H9 (cell line): ENCODE results near the gene RASGEF1C. TPM values are rescaled to one million over a fixed set of nuclear protein-coding genes. Genes with fewer than 3 reads are reported as not detected.

ENCODE experiments used
- DNase-seq: peaks from one replicate; pipeline ENCODE4 v3.0.0-alpha.2; 2017
- H2AFZ ChIP-seq: one replicate; pipeline ENCODE4 v1.6.1; 2013; ENCODE audit warnings: mild to moderate bottlenecking, low read length, control low read depth, moderate library complexity
- H2AK5ac ChIP-seq: 2 replicates; pipeline ENCODE4 v1.6.1; 2013; ENCODE audit warnings: low read length, control low read depth, mixed read lengths; ENCODE audit not compliant: insufficient read length
- H2BK120ac ChIP-seq: one replicate; pipeline ENCODE4 v1.6.1; 2013; ENCODE audit warnings: low read depth, mild to moderate bottlenecking, low read length, control low read depth, inconsistent platforms; ENCODE audit not compliant: poor library complexity, severe bottlenecking
- H2BK12ac ChIP-seq: 2 replicates; pipeline ENCODE4 v1.6.1; 2013; ENCODE audit warnings: low read length, control low read depth, mixed read lengths, low read depth; ENCODE audit not compliant: insufficient read length
- H2BK15ac ChIP-seq: 2 replicates; pipeline ENCODE4 v1.6.1; 2013; ENCODE audit warnings: low read depth, low read length, control low read depth
- H2BK20ac ChIP-seq: one replicate; pipeline ENCODE4 v1.6.1; 2013; ENCODE audit warnings: low read depth, mild to moderate bottlenecking, low read length, control low read depth, inconsistent platforms; ENCODE audit not compliant: poor library complexity, severe bottlenecking
- H2BK5ac ChIP-seq: 2 replicates; pipeline ENCODE4 v1.6.1; 2013; ENCODE audit warnings: low read length, control low read depth, mixed read lengths; ENCODE audit not compliant: insufficient read length
- H3K14ac ChIP-seq: 2 replicates; pipeline ENCODE4 v1.6.1; 2013; ENCODE audit warnings: low read length, control low read depth; ENCODE audit not compliant: insufficient read depth
- H3K18ac ChIP-seq: 2 replicates; pipeline ENCODE4 v1.6.1; 2013; ENCODE audit warnings: low read depth, mild to moderate bottlenecking, mixed read lengths, low read length, control low read depth; ENCODE audit not compliant: insufficient read length
- H3K23ac ChIP-seq: 2 replicates; pipeline ENCODE4 v1.6.1; 2013; ENCODE audit warnings: low read length, control low read depth, mixed read lengths, low read depth; ENCODE audit not compliant: insufficient read length
- H3K23me2 ChIP-seq: 2 replicates; pipeline ENCODE4 v1.6.1; 2013; ENCODE audit warnings: low read depth, mild to moderate bottlenecking, mixed read lengths, low read length, control low read depth; ENCODE audit not compliant: insufficient read length, poor library complexity, severe bottlenecking
- H3K27ac ChIP-seq: 2 replicates; pipeline ENCODE4 v1.5.1; 2013; ENCODE audit warnings: low read length, control low read depth, mixed read lengths, low read depth; ENCODE audit not compliant: insufficient read length
- H3K27me3 ChIP-seq: 2 replicates; pipeline ENCODE4 v1.6.1; 2013; ENCODE audit warnings: low read length, control low read depth, inconsistent platforms; ENCODE audit not compliant: insufficient read depth
- H3K4ac ChIP-seq: 2 replicates; pipeline ENCODE4 v1.6.1; 2013; ENCODE audit warnings: low read depth, mild to moderate bottlenecking, control low read depth, inconsistent platforms, low read length, moderate library complexity
- H3K4me1 ChIP-seq: 2 replicates; pipeline ENCODE4 v1.6.1; 2013; ENCODE audit warnings: low read length, control low read depth, inconsistent platforms; ENCODE audit not compliant: insufficient read depth
- H3K4me2 ChIP-seq: 2 replicates; pipeline ENCODE4 v1.6.1; 2013; ENCODE audit warnings: low read length, control low read depth, mixed read lengths; ENCODE audit not compliant: insufficient read length, insufficient read depth
- H3K56ac ChIP-seq: 2 replicates; pipeline ENCODE4 v1.6.1; 2013; ENCODE audit warnings: low read depth, mild to moderate bottlenecking, mixed read lengths, low read length, control low read depth; ENCODE audit not compliant: insufficient read length
- H3K79me1 ChIP-seq: 2 replicates; pipeline ENCODE4 v1.6.1; 2013; ENCODE audit warnings: low read depth, mild to moderate bottlenecking, moderate library complexity, low read length, control low read depth, inconsistent platforms; ENCODE audit not compliant: insufficient read depth, poor library complexity, severe bottlenecking
- H3K79me2 ChIP-seq: 2 replicates; pipeline ENCODE4 v1.6.1; 2013; ENCODE audit warnings: low read length, control low read depth, inconsistent platforms; ENCODE audit not compliant: insufficient read depth
- H3K9ac ChIP-seq: 2 replicates; pipeline ENCODE4 v1.6.1; 2013; ENCODE audit warnings: low read length, control low read depth, mixed read lengths; ENCODE audit not compliant: insufficient read length; ENCODE audit errors: extremely low read depth
- H3K9me3 ChIP-seq: one replicate; pipeline ENCODE4 v1.6.1; 2013; ENCODE audit warnings: low read depth, low read length, inconsistent platforms; ENCODE audit not compliant: control insufficient read depth
- H3T11ph ChIP-seq: one replicate; pipeline ENCODE4 v1.6.1; 2013; ENCODE audit warnings: mild to moderate bottlenecking, low read length, control low read depth, inconsistent platforms
- H4K20me1 ChIP-seq: one replicate; pipeline ENCODE4 v1.6.1; 2013; ENCODE audit not compliant: control insufficient read depth, insufficient read length, insufficient read depth
- H4K5ac ChIP-seq: 2 replicates; pipeline ENCODE4 v1.6.1; 2013; ENCODE audit warnings: low read depth, mild to moderate bottlenecking, mixed read lengths, low read length, control low read depth; ENCODE audit not compliant: insufficient read length
- H4K8ac ChIP-seq: replicated peaks from 2 replicates; pipeline ENCODE4 v1.6.1; 2013; ENCODE audit warnings: low read length, control low read depth, mixed read lengths, low read depth; ENCODE audit not compliant: insufficient read length
- H4K91ac ChIP-seq: 2 replicates; pipeline ENCODE4 v1.6.1; 2013; ENCODE audit warnings: low read depth, mild to moderate bottlenecking, moderate library complexity, mixed read lengths, low read length, control low read depth; ENCODE audit not compliant: insufficient read length
- H3K27ac Mint-ChIP-seq, 3 experiments: 2 replicates in 2 of 3; 3 replicates in 1 of 3; pipeline ENCODE4 v1.8.0; 2020 to 2021; ENCODE audit warnings: mixed read lengths in 3 of 3, mild to moderate bottlenecking in 1 of 3, moderate library complexity in 1 of 3
- H3K27me3 Mint-ChIP-seq: 2 replicates; pipeline ENCODE4 v1.8.0; 2021; ENCODE audit warnings: low read depth, mild to moderate bottlenecking, moderate library complexity, mixed read lengths
- H3K36me3 Mint-ChIP-seq, 3 experiments: 2 replicates in 2 of 3; 3 replicates in 1 of 3; pipeline ENCODE4 v1.8.0; 2020 to 2021; ENCODE audit warnings: low read depth in 3 of 3, mixed read lengths in 3 of 3; ENCODE audit not compliant: insufficient read depth in 1 of 3
- H3K4me1 Mint-ChIP-seq, 2 experiments: 2 replicates each; pipeline ENCODE4 v1.8.0; 2020; ENCODE audit warnings: mixed read lengths in 2 of 2
- H3K4me3 Mint-ChIP-seq, 2 experiments: 2 replicates in 1 of 2; 3 replicates in 1 of 2; pipeline ENCODE4 v1.8.0; 2020 to 2021; ENCODE audit warnings: mild to moderate bottlenecking in 2 of 2, mixed read lengths in 2 of 2, moderate library complexity in 1 of 2
- H3K9me3 Mint-ChIP-seq, 2 experiments: 2 replicates in 1 of 2; 3 replicates in 1 of 2; pipeline ENCODE4 v1.8.0; 2020; ENCODE audit warnings: mild to moderate bottlenecking in 2 of 2, mixed read lengths in 2 of 2, moderate library complexity in 1 of 2
- WGBS: extraction: QIAGEN DNeasy Blood & Tissue Kit; methylation state at CpG from one replicate; pipeline ENCODE4 v1.1.7; 2013; ENCODE audit warnings: missing lambda C conversion rate, low lambda C conversion rate, mixed read lengths; ENCODE audit not compliant: insufficient read length; ENCODE audit errors: extremely low coverage; 5-methylcytosine and 5-hydroxymethylcytosine counted together
- total RNA-seq: library from RNA; stranded (reverse); gene quantifications from 2 replicates; pipeline ENCODE4 v1.2.1, GENCODE V29; 2021
- TF ChIP-seq, protein P1 (sequence below): fragments of 200-600 bp; sonication (generic); conservative IDR thresholded peaks from 3 replicates; pipeline ENCODE4 v1.8.0; 2021; ENCODE audit warnings: antibody characterized with exemption, mild to moderate bottlenecking

The RASGEF1C gene
- total RNA-seq, 1 experiment from 2014 or later, result 0.83 TPM

GRCh38 chr5:180107005-180107404 is 102.0 kb downstream of the RASGEF1C start:
- H2BK15ac ChIP-seq, result no peak overlapping the region
- no peaks in the 10 kb centered on the region for H3K9me3 ChIP-seq
- no peak overlapping the region for H3K4ac ChIP-seq
- no peak overlapping the region for H2AK5ac ChIP-seq
- H4K8ac ChIP-seq, result no peak overlapping the region
- no peak overlapping the region for H3K56ac ChIP-seq
- no CpG with 5 or more reads among the region's 1 CpG for WGBS
- TF ChIP-seq, protein P1, sequence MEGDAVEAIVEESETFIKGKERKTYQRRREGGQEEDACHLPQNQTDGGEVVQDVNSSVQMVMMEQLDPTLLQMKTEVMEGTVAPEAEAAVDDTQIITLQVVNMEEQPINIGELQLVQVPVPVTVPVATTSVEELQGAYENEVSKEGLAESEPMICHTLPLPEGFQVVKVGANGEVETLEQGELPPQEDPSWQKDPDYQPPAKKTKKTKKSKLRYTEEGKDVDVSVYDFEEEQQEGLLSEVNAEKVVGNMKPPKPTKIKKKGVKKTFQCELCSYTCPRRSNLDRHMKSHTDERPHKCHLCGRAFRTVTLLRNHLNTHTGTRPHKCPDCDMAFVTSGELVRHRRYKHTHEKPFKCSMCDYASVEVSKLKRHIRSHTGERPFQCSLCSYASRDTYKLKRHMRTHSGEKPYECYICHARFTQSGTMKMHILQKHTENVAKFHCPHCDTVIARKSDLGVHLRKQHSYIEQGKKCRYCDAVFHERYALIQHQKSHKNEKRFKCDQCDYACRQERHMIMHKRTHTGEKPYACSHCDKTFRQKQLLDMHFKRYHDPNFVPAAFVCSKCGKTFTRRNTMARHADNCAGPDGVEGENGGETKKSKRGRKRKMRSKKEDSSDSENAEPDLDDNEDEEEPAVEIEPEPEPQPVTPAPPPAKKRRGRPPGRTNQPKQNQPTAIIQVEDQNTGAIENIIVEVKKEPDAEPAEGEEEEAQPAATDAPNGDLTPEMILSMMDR, result no peak
- peaks cover 13 to 19% (median 15%) of the 10 kb centered on the region in 3 experiments for H3K36me3 Mint-ChIP-seq
- H4K20me1 ChIP-seq, result no peaks in the 10 kb centered on the region
- H3K27me3 Mint-ChIP-seq, result peaks cover 3% of the 10 kb centered on the region; the same call in 1 of the 2 replicates
- no peak overlapping the region for H3K18ac ChIP-seq
- H4K5ac ChIP-seq, result no peak overlapping the region
- H3K79me1 ChIP-seq, result no peaks in the 10 kb centered on the region
- no peak overlapping the region for H3K23ac ChIP-seq
- no peak overlapping the region for H3T11ph ChIP-seq
- no peak overlapping the region for H3K27ac ChIP-seq
- DNase-seq, result no peak
- H3K79me2 ChIP-seq, result no peaks in the 10 kb centered on the region
- no peak overlapping the region for H3K27ac Mint-ChIP-seq
- H2BK5ac ChIP-seq, result no peak overlapping the region
- no peak overlapping the region for H2BK12ac ChIP-seq
- no peak overlapping the region for H3K14ac ChIP-seq
- no peaks in the 10 kb centered on the region for H3K4me1 ChIP-seq
- no peak overlapping the region for H2BK20ac ChIP-seq
- H4K91ac ChIP-seq, result no peak overlapping the region
- no peak overlapping the region for H3K9ac ChIP-seq
- H2AFZ ChIP-seq, result no peak overlapping the region
- no peaks in the 10 kb centered on the region for H3K23me2 ChIP-seq
- H3K9me3 Mint-ChIP-seq, result peaks cover 23 to 33% of the 10 kb centered on the region in 2 experiments
- no peak overlapping the region for H3K4me2 ChIP-seq
- no peaks in the 10 kb centered on the region for H3K27me3 ChIP-seq
- peaks cover 3 to 5% of the 10 kb centered on the region in 2 experiments; a peak in 2 of 4 replicates for H3K4me1 Mint-ChIP-seq
- no peak overlapping the region for H3K4me3 Mint-ChIP-seq
- H2BK120ac ChIP-seq, result no peak overlapping the region
